ENCODE measurements around the gene MAT1A.
A peak's percentile ranks its signal among the peaks of the same experiment; 100 is the strongest.
"Not testable (repeated sequence)": the region's sequence is repeated elsewhere in the genome, so short reads cannot be mapped to it uniquely, and the experiment has no call there.

MAT1A gene

GRCh38 chr10:80289451-80290287, at the start of gene MAT1A:
Gene MAT1A, minus strand, starts transcription at chr10:80289658. Its CDS starts 235 bp downstream, at chr10:80289423.
- FAIRE-seq (no peak), DNase-seq (ENCODE audit: low spot score) (no peak)

GRCh38 chr10:80333983-80334382, 44.5 kb upstream of the MAT1A start:
- DNase-seq (ENCODE audit: low spot score) = no peak
- no peak for FAIRE-seq

GRCh38 chr10:80324891-80325364, 35.5 kb upstream of the MAT1A start:
- FAIRE-seq (no peak), DNase-seq (ENCODE audit: low spot score) (no peak)

GRCh38 chr10:80324086-80324485, 34.6 kb upstream of the MAT1A start:
- DNase-seq (ENCODE audit: low spot score) (peak; percentile 39), FAIRE-seq (peak; percentile 30)

- FAIRE-seq (no peak), DNase-seq (ENCODE audit: low spot score) (no peak)
These were observed 33.9 kb upstream of the MAT1A start for GRCh38 chr10:80323311-80323710.

- FAIRE-seq (no peak), DNase-seq (ENCODE audit: low spot score) (no peak)
These were observed 33.3 kb upstream of the MAT1A start for GRCh38 chr10:80322711-80323110.

GRCh38 chr10:80322158-80322557, 32.7 kb upstream of the MAT1A start:
- DNase-seq (ENCODE audit: low spot score) (no peak), FAIRE-seq (no peak)

GRCh38 chr10:80321183-80321582, 31.7 kb upstream of the MAT1A start:
- no peak for FAIRE-seq
- no peak for DNase-seq (ENCODE audit: low spot score)

- DNase-seq (ENCODE audit: low spot score) (no peak), FAIRE-seq (no peak)
These were observed 30.9 kb upstream of the MAT1A start for GRCh38 chr10:80320377-80320776.

GRCh38 chr10:80319725-80320290, 30.4 kb upstream of the MAT1A start:
- FAIRE-seq (no peak), DNase-seq (ENCODE audit: low spot score) (no peak)

GRCh38 chr10:80319318-80319717, 29.9 kb upstream of the MAT1A start:
- no peak for FAIRE-seq

GRCh38 chr10:80318742-80319141, 29.3 kb upstream of the MAT1A start:
- FAIRE-seq (no peak), DNase-seq (ENCODE audit: low spot score) (no peak)

More at GRCh38 chr10:80319318-80319717, 29.9 kb upstream of the MAT1A start:
- DNase-seq (ENCODE audit: low spot score) = no peak

GRCh38 chr10:80315391-80315790, 25.9 kb upstream of the MAT1A start:
- FAIRE-seq (no peak), DNase-seq (ENCODE audit: low spot score) (no peak)

- DNase-seq (ENCODE audit: low spot score) (no peak), FAIRE-seq (no peak)
These were observed 24.1 kb upstream of the MAT1A start for GRCh38 chr10:80313523-80313922.

- not testable (repeated sequence) for FAIRE-seq; DNase-seq (ENCODE audit: low spot score)
These were observed 16.5 kb upstream of the MAT1A start for GRCh38 chr10:80305989-80306388.

GRCh38 chr10:80296942-80297341, 7.5 kb upstream of the MAT1A start:
- DNase-seq (ENCODE audit: low spot score) = no peak
- no peak for FAIRE-seq

GRCh38 chr10:80292607-80293239, 3.3 kb upstream of the MAT1A start:
- DNase-seq (ENCODE audit: low spot score) = no peak
- FAIRE-seq = no peak

- FAIRE-seq (no peak), DNase-seq (ENCODE audit: low spot score) (no peak)
These were observed 1.2 kb upstream of the MAT1A start for GRCh38 chr10:80290474-80291220.

GRCh38 chr10:80288849-80289248, 609 bp downstream of the MAT1A start:
- FAIRE-seq (no peak), DNase-seq (ENCODE audit: low spot score) (no peak)

GRCh38 chr10:80284522-80284921, 4.9 kb downstream of the MAT1A start:
- FAIRE-seq (no peak), DNase-seq (ENCODE audit: low spot score) (no peak)

GRCh38 chr10:80283536-80284199, 5.8 kb downstream of the MAT1A start:
- FAIRE-seq (no peak), DNase-seq (ENCODE audit: low spot score) (no peak)
